GM12864 (cell line): Measurements from ENCODE around the gene SIX3.

Experiments
- DNase-seq: peaks from one replicate; pipeline ENCODE4 v3.0.0-alpha.2; 2011; ENCODE audit warnings: low read depth
- H3K4me3 ChIP-seq: 2 replicates; pipeline ENCODE4 v1.5.1; 2011; ENCODE audit warnings: mild to moderate bottlenecking, low read depth, low read length, control low read depth
- CTCF ChIP-seq: IDR thresholded peaks from 2 replicates; pipeline ENCODE4 v1.5.1; 2011; ENCODE audit warnings: low read depth, mild to moderate bottlenecking, moderate library complexity, low read length, control low read depth, inconsistent platforms; ENCODE audit errors: missing control alignments

SIX3 gene

GRCh38 chr2:44941551-44942234 is at the start of gene SIX3:
Gene SIX3 (plus strand): TSS chr2:44941702. CDS start chr2:44942105, 403 bp downstream.
- DNase-seq: no peak
- TF ChIP-seq CTCF: no peak
- peak within 1 kb of the TSS; percentile 31 for H3K4me3 ChIP-seq

- TF ChIP-seq CTCF: no peak
- DNase-seq: peak; percentile 10
- H3K4me3 ChIP-seq: no peak overlapping the region
Observed at GRCh38 chr2:44894058-44894457, 47.4 kb upstream of the SIX3 start.

- no peak overlapping the region for H3K4me3 ChIP-seq
- DNase-seq: no peak
- no peak for TF ChIP-seq CTCF
Observed at GRCh38 chr2:44895061-44895460, 46.4 kb upstream of the SIX3 start.

GRCh38 chr2:44897406-44897805 is 44.1 kb upstream of the SIX3 start:
- no peak overlapping the region for H3K4me3 ChIP-seq
- no peak for TF ChIP-seq CTCF
- no peak for DNase-seq

- DNase-seq: no peak
- TF ChIP-seq CTCF: no peak
- H3K4me3 ChIP-seq: no peak overlapping the region
Observed at GRCh38 chr2:44902217-44903137, 39.0 kb upstream of the SIX3 start.

- no peak for DNase-seq
- no peak overlapping the region for H3K4me3 ChIP-seq
- no peak for TF ChIP-seq CTCF
Observed at GRCh38 chr2:44904578-44904977, 36.9 kb upstream of the SIX3 start.
